ENCODE data around the gene IL20RB.

The IL20RB gene

DNA sequence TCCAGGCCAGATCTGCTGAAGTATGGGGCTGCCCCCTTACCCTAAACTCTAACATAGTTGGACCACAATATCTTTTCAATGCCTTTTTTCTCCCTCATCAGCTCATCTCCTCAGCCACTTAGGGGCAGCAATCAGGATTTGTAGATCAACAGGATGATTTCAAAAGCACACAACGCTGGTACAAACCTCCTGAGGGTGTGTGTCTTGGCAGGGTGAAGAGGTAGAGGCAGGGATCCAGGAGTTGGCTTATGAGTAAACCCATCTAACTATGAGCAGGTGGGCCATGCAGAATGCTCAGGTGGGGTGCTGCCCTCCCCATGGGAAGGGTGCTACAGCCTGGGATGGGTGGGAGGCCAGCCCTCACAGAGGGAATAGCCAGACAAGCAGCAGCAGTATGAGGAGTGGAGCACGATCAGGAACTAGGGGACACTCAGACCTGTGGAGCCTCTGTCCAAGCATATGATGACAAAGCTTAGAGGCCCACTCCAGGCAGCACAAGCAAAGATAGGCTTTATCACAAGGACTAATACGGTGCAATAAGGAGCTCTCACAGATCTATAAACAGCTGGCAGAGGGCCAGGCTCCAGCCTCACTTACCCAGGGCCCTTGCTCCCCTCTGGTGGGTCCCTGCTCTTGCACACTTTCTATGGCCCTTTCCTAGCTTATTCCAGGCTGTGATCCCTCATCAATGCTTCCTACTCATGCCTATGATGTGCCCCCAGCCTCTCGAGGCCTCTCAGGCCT, 32.2 kb downstream of the IL20RB start:
- no peak for DNase-seq
- Histone ChIP-seq H3K4me3 (ENCODE audit: low read depth, low read length) (no peak overlapping the region), H3K27ac (no peak overlapping the region)

DNA sequence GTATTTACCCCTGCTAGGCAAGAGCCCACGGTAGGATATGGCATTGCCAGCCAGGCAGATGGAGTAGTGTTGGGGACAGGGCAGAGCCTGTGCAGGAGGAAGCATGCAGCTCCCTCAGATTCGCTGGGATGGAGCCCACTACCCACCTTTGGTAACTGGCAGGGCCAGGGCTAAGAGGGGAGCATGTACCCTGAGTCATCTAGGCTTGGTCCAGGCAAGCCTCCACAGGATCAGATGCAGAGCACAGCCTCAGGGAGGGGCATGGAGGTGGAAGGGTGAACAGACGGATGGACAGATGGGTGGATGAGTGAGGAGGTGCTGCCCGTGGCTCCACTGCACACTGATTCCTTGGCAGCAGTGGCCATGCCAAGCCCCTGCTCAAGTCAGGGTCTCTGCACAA, 33.0 kb downstream of the IL20RB start:
- Histone ChIP-seq H3K27me3 (ENCODE audit: insufficient read depth, low read depth, severe bottlenecking) (no peaks in the 10 kb centered on the region), H3K9me3 (ENCODE audit: severe bottlenecking) (peaks cover 4% of the 10 kb centered on the region), H3K27ac (no peak overlapping the region), H3K4me3 (ENCODE audit: low read depth, low read length) (no peak overlapping the region), H3K36me3 (no peaks in the 10 kb centered on the region)
- TF ChIP-seq CTCF (IDR thresholded peaks at IDR 0.05; ENCODE audit: low read depth, low read length), result no peak
- no peak for DNase-seq

More for the DNA sequence above, 32.2 kb downstream of the IL20RB start:
- Histone ChIP-seq H3K27me3 (ENCODE audit: insufficient read depth, low read depth, severe bottlenecking) (no peaks in the 10 kb centered on the region), H3K36me3 (no peaks in the 10 kb centered on the region), H3K9me3 (ENCODE audit: severe bottlenecking) (peaks cover 4% of the 10 kb centered on the region)
- TF ChIP-seq CTCF (IDR thresholded peaks at IDR 0.05; ENCODE audit: low read depth, low read length), result no peak

DNA sequence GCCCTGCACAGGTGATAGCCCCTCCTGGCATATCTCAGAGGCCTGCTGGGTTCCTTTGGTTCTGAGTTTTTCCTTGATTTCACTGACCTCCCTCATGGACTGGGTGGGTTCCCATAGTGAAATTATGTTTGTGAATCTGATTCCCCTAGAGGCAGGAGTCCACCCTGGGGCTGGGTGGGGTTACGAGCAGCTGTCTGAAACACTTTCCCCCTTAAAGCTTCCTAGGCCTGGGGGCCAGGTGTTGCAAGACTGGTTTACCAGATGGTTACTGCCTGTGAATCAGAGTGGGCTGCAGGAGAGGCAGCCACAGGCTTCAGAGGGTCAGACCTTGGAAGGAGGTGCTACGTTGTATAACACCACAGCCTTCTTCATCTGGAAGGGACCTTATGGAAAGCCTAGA, 34.3 kb downstream of the IL20RB start:
- Histone ChIP-seq H3K36me3 (no peaks in the 10 kb centered on the region), H3K27me3 (ENCODE audit: insufficient read depth, low read depth, severe bottlenecking) (no peaks in the 10 kb centered on the region), H3K4me3 (ENCODE audit: low read depth, low read length) (no peak overlapping the region), H3K9me3 (ENCODE audit: severe bottlenecking) (peaks cover 4% of the 10 kb centered on the region), H3K27ac (no peak overlapping the region)
- no peak for DNase-seq
- no peak for TF ChIP-seq CTCF (IDR thresholded peaks at IDR 0.05; ENCODE audit: low read depth, low read length)

DNA sequence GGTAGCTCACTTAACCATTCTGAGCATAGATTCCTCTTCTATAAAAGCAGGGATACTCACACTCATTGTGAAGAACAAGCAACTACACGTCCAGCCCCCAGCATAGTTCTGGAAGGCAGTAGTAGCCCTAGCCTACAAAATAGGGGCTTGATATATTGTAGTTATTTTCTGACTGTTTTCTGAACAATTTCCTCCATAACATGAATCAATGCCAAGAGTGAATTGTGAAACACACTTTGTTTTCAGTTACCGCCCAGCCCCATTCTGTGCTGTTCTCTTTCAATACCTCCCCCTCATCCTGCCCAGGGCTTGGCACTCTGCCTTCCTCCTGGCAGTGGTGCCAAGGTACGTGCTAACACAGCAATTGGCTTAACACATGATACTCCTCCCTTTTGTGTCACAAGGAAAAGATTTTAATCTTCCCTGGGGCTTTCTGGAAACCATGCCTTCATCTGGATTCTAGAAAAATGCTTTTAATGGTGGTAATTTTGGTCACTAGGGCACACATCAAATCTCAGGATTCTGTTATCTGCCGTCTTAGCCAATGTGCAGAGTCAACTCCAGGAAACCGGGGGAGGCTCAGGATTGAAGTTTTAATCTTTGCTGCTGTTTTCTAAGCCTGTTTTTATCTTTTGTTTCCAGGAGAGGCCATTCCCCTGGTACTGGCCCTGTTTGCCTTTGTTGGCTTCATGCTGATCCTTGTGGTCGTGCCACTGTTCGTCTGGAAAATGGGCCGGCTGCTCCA, 37.2 kb downstream of the IL20RB start:
- TF ChIP-seq CTCF (IDR thresholded peaks at IDR 0.05; ENCODE audit: low read depth, low read length), result no peak
- H3K27ac ChIP-seq, result no peak overlapping the region
- no peak overlapping the region for H3K4me3 ChIP-seq (ENCODE audit: low read depth, low read length)
- no peaks in the 10 kb centered on the region for H3K9me3 ChIP-seq (ENCODE audit: severe bottlenecking)
- no peak for DNase-seq
- H3K36me3 ChIP-seq, result no peaks in the 10 kb centered on the region
- H3K27me3 ChIP-seq (ENCODE audit: insufficient read depth, low read depth, severe bottlenecking), result no peaks in the 10 kb centered on the region

GRCh38 chr3:136995652-136996051, 37.9 kb downstream of the IL20RB start:
- Histone ChIP-seq H3K27me3 (ENCODE audit: insufficient read depth, low read depth, severe bottlenecking) (no peaks in the 10 kb centered on the region), H3K4me3 (ENCODE audit: low read depth, low read length) (no peak overlapping the region), H3K9me3 (ENCODE audit: severe bottlenecking) (no peaks in the 10 kb centered on the region), H3K36me3 (no peaks in the 10 kb centered on the region), H3K27ac (no peak overlapping the region)
- no peak for TF ChIP-seq CTCF (IDR thresholded peaks at IDR 0.05; ENCODE audit: low read depth, low read length)
- no peak for DNase-seq

Measured in WERI-Rb-1 (cell line).